ENCODE measurements around the gene SARM1. TPM values are rescaled to one million over a fixed set of nuclear protein-coding genes. Genes with fewer than 3 reads are reported as not detected.

Gene SARM1
- total RNA-seq, 1 donor from 2014 or later, result 10.1 TPM

DNA sequence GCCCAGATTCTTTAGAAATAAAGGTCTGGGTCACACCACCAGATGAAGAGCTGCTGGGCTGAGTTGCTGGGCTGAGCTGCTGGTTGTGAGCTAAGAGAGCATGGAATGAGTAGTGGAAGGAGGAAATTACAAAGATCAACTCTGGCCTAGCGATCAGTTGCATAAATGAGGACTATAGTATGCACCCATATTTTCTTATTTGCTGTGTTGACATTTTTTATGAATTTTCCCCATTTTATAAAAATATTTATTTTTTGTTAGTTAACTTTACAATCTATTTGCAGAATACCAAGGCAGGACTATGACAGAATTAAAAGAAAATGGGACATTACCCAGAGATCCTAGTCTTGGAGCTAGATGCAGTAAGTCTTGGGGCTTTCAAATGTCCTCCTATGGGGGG lies 78.4 kb downstream of the SARM1 start:
- no peaks in the 10 kb centered on the region for H3K27me3 ChIP-seq
- no peaks in the 10 kb centered on the region for H3K36me3 ChIP-seq
- TF ChIP-seq POLR2A (IDR thresholded peaks at IDR 0.05) (no peak), POLR2AphosphoS5 (IDR thresholded peaks at IDR 0.05; ENCODE audit: insufficient read depth in 1 of 2, low read depth in 1 of 2) (no peak)
- TF ChIP-seq, protein P1, sequence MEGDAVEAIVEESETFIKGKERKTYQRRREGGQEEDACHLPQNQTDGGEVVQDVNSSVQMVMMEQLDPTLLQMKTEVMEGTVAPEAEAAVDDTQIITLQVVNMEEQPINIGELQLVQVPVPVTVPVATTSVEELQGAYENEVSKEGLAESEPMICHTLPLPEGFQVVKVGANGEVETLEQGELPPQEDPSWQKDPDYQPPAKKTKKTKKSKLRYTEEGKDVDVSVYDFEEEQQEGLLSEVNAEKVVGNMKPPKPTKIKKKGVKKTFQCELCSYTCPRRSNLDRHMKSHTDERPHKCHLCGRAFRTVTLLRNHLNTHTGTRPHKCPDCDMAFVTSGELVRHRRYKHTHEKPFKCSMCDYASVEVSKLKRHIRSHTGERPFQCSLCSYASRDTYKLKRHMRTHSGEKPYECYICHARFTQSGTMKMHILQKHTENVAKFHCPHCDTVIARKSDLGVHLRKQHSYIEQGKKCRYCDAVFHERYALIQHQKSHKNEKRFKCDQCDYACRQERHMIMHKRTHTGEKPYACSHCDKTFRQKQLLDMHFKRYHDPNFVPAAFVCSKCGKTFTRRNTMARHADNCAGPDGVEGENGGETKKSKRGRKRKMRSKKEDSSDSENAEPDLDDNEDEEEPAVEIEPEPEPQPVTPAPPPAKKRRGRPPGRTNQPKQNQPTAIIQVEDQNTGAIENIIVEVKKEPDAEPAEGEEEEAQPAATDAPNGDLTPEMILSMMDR (IDR thresholded peaks at IDR 0.05), result no peak
- H3K4me1 ChIP-seq, result no peaks in the 10 kb centered on the region
- H3K4me3 ChIP-seq, result no peak overlapping the region
- intact Hi-C loops (cut with DNase I), result no loop called here
- H3K27ac ChIP-seq, result no peak overlapping the region
- H3K9me3 ChIP-seq, result no peaks in the 10 kb centered on the region
- DNase-seq (ENCODE audit: extremely low spot score in 2 of 2), result no peak

Small RNA genes lying within 50 kb of the gene (microRNA-seq; reads per million reads assigned to microRNA genes)
- not detected for gene MIR4723 (ENCODE audit: borderline number of aligned reads, borderline replicate concordance)

Other genes with a start within 250 kb of the SARM1 start
- 2.5 TPM for gene TMEM97, start 52.5 kb upstream of the SARM1 start, total RNA-seq
- gene IFT20, start 36.2 kb upstream of the SARM1 start, total RNA-seq, result 42.5 TPM
- 27.3 TPM for gene TNFAIP1, start 35.9 kb upstream of the SARM1 start, total RNA-seq
- 45.9 TPM for gene POLDIP2, start 14.2 kb upstream of the SARM1 start, total RNA-seq
- not detected for gene SEBOX, start 6.5 kb upstream of the SARM1 start, total RNA-seq
- gene VTN, start 1.4 kb upstream of the SARM1 start, total RNA-seq, result 2.7 TPM
- gene SLC46A1, start 34.5 kb downstream of the SARM1 start, total RNA-seq, result 13.8 TPM
- not detected for gene SLC13A2, start 102.0 kb downstream of the SARM1 start, total RNA-seq
- gene FOXN1, start 134.7 kb downstream of the SARM1 start, total RNA-seq, result 3.4 TPM
- gene UNC119, start 180.9 kb downstream of the SARM1 start, total RNA-seq, result 38.1 TPM
- gene PIGS, start 199.8 kb downstream of the SARM1 start, total RNA-seq, result 22.8 TPM
- 20.1 TPM for gene ALDOC, start 205.2 kb downstream of the SARM1 start, total RNA-seq
- gene SPAG5, start 227.3 kb downstream of the SARM1 start, total RNA-seq, result 8.3 TPM
- gene RSKR, start 242.5 kb downstream of the SARM1 start, total RNA-seq, result 21.6 TPM

All from vagina (tissue), 2 donors.